ENCODE measurements around the gene ZSCAN5A.

The ZSCAN5A gene

DNA sequence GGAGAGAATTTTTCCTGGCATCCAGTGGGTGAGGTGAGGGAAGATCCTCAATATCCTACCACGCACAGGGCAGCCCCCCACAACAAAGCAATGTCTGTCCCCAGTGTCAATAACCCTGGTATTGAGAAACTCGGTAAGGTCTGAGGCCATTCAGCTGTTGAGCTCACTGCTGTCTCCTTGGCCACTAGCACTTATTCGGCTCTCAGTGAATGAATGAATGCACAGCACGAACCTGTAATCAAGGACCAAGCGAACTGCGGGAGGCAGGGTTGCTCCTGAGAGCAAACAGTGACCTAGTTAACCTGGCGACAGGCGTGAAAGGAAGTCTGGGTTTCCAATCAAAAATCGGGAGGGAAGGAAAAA, 640 bp downstream of the ZSCAN5A start:
- Histone ChIP-seq H3K27ac (ENCODE audit: low read depth, low read length) (peak overlapping the region; percentile 9), H3K27me3 (ENCODE audit: insufficient read depth, low read length, poor library complexity) (no peaks in the 10 kb centered on the region), H2BK15ac (replicated peaks; ENCODE audit: low read depth) (no peak overlapping the region), H3K4me2 (ENCODE audit: low read length) (peak overlapping the region; percentile 76), H2BK120ac (ENCODE audit: low read depth, low read length) (no peak overlapping the region), H4K5ac (ENCODE audit: low read length) (no peak overlapping the region), H4K8ac (ENCODE audit: low read depth, low read length) (no peak overlapping the region), H3K4me3 (ENCODE audit: low read length) (peak overlapping the region; percentile 83), H3K36me3 (ENCODE audit: control insufficient read depth, insufficient read depth, low read length) (no peaks in the 10 kb centered on the region), H3K56ac (ENCODE audit: low read length) (peak overlapping the region; percentile 85), H3K4me1 (ENCODE audit: control insufficient read depth, low read depth, low read length) (peaks cover 4% of the 10 kb centered on the region), H3K4ac (ENCODE audit: low read depth, low read length) (peak overlapping the region; percentile 57), H3K79me2 (ENCODE audit: control insufficient read depth, insufficient read depth, low read length) (no peaks in the 10 kb centered on the region), H3K9ac (ENCODE audit: low read length) (peak overlapping the region; percentile 81), H3K23ac (ENCODE audit: low read length) (no peak overlapping the region), H2BK5ac (ENCODE audit: low read length) (no peak overlapping the region), H3K18ac (ENCODE audit: low read length) (no peak overlapping the region), H2AK5ac (ENCODE audit: low read length) (no peak overlapping the region), H3K79me1 (ENCODE audit: low read length) (no peaks in the 10 kb centered on the region)
- DNase-seq = peak; percentile 83
- WGBS (ENCODE audit: extremely low coverage, insufficient coverage, low lambda C conversion rate) = no CpG with 5 or more reads among the region's 9 CpGs

DNA sequence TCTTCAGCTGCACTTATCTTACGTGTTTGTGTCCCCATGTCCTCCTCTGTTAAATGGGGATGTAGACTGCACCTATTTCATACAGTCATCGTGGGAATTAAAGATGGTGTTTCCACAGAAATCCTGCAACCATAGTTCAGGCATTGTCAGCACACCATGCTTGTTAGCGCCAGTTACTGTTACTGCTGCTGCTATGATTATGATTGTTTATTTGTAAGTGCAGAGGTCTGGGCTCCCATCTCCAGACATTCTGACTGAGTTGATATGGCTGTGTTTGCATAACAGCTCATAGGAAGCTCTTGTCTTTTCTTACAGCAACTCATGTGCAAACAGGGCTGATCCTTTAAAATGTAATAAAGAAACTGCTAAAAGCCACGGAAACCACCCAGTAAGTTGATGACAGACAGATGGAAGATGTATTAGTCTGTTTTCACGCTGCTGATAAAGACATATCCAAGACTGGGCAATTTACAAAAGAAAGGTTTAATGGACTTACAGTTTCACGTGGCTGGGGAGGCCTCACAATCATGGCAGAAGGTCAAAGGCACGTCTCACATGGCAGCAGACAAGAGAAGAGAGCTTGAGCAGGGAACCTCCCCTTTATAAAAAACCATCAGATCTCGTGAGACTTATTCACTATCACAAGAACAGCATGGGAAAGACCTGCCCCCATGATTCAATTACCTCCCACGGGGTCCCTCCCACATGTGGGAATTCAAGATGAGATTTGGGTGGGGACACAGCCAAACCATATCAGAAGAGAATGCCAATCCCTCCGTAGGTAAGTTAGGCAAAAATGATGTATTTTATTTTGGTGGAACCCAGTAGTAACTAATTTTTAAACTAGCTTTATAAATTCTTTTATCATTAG, 1.6 kb downstream of the ZSCAN5A start:
- H3K27ac ChIP-seq (ENCODE audit: low read depth, low read length) = no peak overlapping the region
- no peak for DNase-seq

DNA sequence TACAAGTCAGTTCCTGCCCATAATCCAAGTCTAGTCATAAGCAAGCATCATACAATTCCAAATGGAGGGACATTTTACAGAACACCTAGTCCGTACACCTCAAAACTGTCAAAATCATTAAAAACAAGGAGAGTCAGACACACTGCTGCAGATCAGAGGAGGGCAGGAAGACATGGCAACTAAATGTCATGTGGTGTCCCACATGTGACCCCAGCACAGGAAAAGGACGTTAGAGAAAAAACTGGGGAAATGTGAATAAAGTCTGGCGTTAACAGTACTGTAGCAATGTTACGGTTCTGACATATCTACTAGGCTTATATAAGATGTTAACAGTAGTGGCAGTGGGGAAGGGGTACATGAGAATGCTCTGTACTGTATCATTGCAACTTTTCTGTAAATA, 2.3 kb downstream of the ZSCAN5A start:
- Histone ChIP-seq H2BK120ac (ENCODE audit: low read depth, low read length) (no peak overlapping the region), H4K8ac (ENCODE audit: low read depth, low read length) (no peak overlapping the region), H3K4me2 (ENCODE audit: low read length) (no peak overlapping the region), H3K36me3 (ENCODE audit: control insufficient read depth, insufficient read depth, low read length) (no peaks in the 10 kb centered on the region), H2AK5ac (ENCODE audit: low read length) (no peak overlapping the region), H3K18ac (ENCODE audit: low read length) (no peak overlapping the region), H3K79me2 (ENCODE audit: control insufficient read depth, insufficient read depth, low read length) (no peaks in the 10 kb centered on the region), H3K23ac (ENCODE audit: low read length) (no peak overlapping the region), H3K56ac (ENCODE audit: low read length) (no peak overlapping the region), H4K5ac (ENCODE audit: low read length) (no peak overlapping the region), H3K27me3 (ENCODE audit: insufficient read depth, low read length, poor library complexity) (no peaks in the 10 kb centered on the region), H3K9ac (ENCODE audit: low read length) (no peak overlapping the region), H3K4ac (ENCODE audit: low read depth, low read length) (no peak overlapping the region), H3K27ac (ENCODE audit: low read depth, low read length) (no peak overlapping the region), H3K79me1 (ENCODE audit: low read length) (no peaks in the 10 kb centered on the region), H3K4me3 (ENCODE audit: low read length) (no peak overlapping the region), H2BK15ac (replicated peaks; ENCODE audit: low read depth) (no peak overlapping the region), H3K4me1 (ENCODE audit: control insufficient read depth, low read depth, low read length) (peaks cover 4% of the 10 kb centered on the region), H2BK5ac (ENCODE audit: low read length) (no peak overlapping the region)
- WGBS (ENCODE audit: extremely low coverage, insufficient coverage, low lambda C conversion rate) = no CpG with 5 or more reads among the region's 4 CpGs
- no peak for DNase-seq

More for the DNA sequence above, 1.6 kb downstream of the ZSCAN5A start:
- Histone ChIP-seq H3K79me2 (ENCODE audit: control insufficient read depth, insufficient read depth, low read length) (no peaks in the 10 kb centered on the region), H2BK120ac (ENCODE audit: low read depth, low read length) (no peak overlapping the region), H3K27me3 (ENCODE audit: insufficient read depth, low read length, poor library complexity) (no peaks in the 10 kb centered on the region), H3K4me3 (ENCODE audit: low read length) (no peak overlapping the region), H3K56ac (ENCODE audit: low read length) (no peak overlapping the region), H3K4me2 (ENCODE audit: low read length) (no peak overlapping the region), H2AK5ac (ENCODE audit: low read length) (no peak overlapping the region), H3K23ac (ENCODE audit: low read length) (no peak overlapping the region), H2BK15ac (replicated peaks; ENCODE audit: low read depth) (no peak overlapping the region), H2BK5ac (ENCODE audit: low read length) (no peak overlapping the region), H3K79me1 (ENCODE audit: low read length) (no peaks in the 10 kb centered on the region), H3K9ac (ENCODE audit: low read length) (no peak overlapping the region), H4K5ac (ENCODE audit: low read length) (no peak overlapping the region), H4K8ac (ENCODE audit: low read depth, low read length) (no peak overlapping the region), H3K4me1 (ENCODE audit: control insufficient read depth, low read depth, low read length) (peaks cover 4% of the 10 kb centered on the region), H3K4ac (ENCODE audit: low read depth, low read length) (no peak overlapping the region), H3K18ac (ENCODE audit: low read length) (no peak overlapping the region), H3K36me3 (ENCODE audit: control insufficient read depth, insufficient read depth, low read length) (no peaks in the 10 kb centered on the region)
- WGBS (ENCODE audit: extremely low coverage, insufficient coverage, low lambda C conversion rate) = no CpG with 5 or more reads among the region's 10 CpGs

DNA sequence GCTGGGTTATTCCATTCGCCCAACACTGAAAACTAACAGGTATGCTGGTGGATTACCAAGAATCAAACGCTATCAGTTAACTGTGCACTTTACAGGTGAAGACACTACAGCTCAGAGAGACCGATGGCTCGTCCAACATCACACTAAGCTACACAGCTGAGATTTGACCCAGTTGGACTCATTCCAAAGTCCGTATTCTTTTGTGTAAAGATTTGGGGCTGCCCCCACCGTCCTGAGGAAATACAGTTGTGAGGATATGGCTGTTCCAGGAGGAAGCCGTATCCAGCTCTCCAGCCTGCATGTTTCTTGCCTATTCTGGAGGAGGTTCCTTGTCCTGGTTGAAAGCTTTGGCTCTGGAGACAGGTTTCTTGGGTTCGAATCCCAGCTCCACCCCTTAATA, 4.2 kb downstream of the ZSCAN5A start:
- H3K18ac ChIP-seq (ENCODE audit: low read length) = no peak overlapping the region
- H3K23ac ChIP-seq (ENCODE audit: low read length) = no peak overlapping the region
- no peak overlapping the region for H4K5ac ChIP-seq (ENCODE audit: low read length)
- H3K27ac ChIP-seq (ENCODE audit: low read depth, low read length) = no peak overlapping the region
- DNase-seq = no peak
- no peaks in the 10 kb centered on the region for H3K27me3 ChIP-seq (ENCODE audit: insufficient read depth, low read length, poor library complexity)
- no peak overlapping the region for H2BK5ac ChIP-seq (ENCODE audit: low read length)
- H4K8ac ChIP-seq (ENCODE audit: low read depth, low read length) = no peak overlapping the region
- H2AK5ac ChIP-seq (ENCODE audit: low read length) = no peak overlapping the region
- no peak overlapping the region for H2BK15ac ChIP-seq (replicated peaks; ENCODE audit: low read depth)
- no peak overlapping the region for H2BK120ac ChIP-seq (ENCODE audit: low read depth, low read length)
- no CpG with 5 or more reads among the region's 8 CpGs for WGBS (ENCODE audit: extremely low coverage, insufficient coverage, low lambda C conversion rate)
- H3K4me1 ChIP-seq (ENCODE audit: control insufficient read depth, low read depth, low read length) = peaks cover under 1% of the 10 kb centered on the region
- H3K79me2 ChIP-seq (ENCODE audit: control insufficient read depth, insufficient read depth, low read length) = no peaks in the 10 kb centered on the region
- no peak overlapping the region for H3K4ac ChIP-seq (ENCODE audit: low read depth, low read length)
- H3K4me2 ChIP-seq (ENCODE audit: low read length) = no peak overlapping the region
- H3K56ac ChIP-seq (ENCODE audit: low read length) = no peak overlapping the region
- H3K36me3 ChIP-seq (ENCODE audit: control insufficient read depth, insufficient read depth, low read length) = no peaks in the 10 kb centered on the region
- H3K79me1 ChIP-seq (ENCODE audit: low read length) = no peaks in the 10 kb centered on the region
- no peak overlapping the region for H3K9ac ChIP-seq (ENCODE audit: low read length)
- H3K4me3 ChIP-seq (ENCODE audit: low read length) = no peak overlapping the region

DNA sequence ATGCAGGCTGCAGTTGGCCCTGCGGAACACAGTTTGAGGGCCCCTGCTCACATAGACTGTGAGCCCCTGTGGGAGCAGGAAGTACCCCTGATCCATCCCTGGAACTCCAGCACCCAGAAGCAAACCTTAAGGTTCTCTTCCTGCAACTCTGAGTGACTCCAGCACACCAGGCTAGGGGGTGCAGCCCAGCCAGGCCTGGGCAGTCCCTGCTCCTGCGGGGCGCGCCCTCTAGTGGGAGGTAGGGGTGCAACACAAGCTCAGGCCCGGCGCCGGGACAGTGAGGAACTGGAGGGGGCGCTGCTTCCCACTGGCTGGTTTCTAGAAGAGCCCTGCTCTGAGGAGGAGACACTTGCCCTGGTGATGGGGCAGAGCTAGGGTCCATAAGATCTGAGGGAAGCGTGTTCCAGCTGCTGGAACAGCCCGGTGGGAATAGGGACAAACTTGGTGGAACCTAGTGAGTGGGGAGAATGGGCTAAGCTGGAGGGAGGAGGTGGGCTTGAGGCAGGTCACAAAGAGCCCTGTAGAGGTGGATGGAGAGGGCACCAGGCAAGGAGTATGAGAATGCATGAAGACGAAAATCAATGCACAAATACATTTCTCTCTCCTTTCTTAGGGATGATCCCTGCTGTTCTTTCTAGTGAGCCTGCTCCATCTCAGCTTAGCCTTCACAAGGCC, 5.0 kb downstream of the ZSCAN5A start:
- peak; percentile 78 for DNase-seq
- H3K27ac ChIP-seq (ENCODE audit: low read depth, low read length) = no peak overlapping the region
- no CpG with 5 or more reads among the region's 11 CpGs for WGBS (ENCODE audit: extremely low coverage, insufficient coverage, low lambda C conversion rate)
- H4K5ac ChIP-seq (ENCODE audit: low read length) = no peak overlapping the region
- H3K36me3 ChIP-seq (ENCODE audit: control insufficient read depth, insufficient read depth, low read length) = no peaks in the 10 kb centered on the region
- H4K8ac ChIP-seq (ENCODE audit: low read depth, low read length) = no peak overlapping the region
- no peak overlapping the region for H3K4me3 ChIP-seq (ENCODE audit: low read length)
- H3K56ac ChIP-seq (ENCODE audit: low read length) = no peak overlapping the region
- no peak overlapping the region for H3K23ac ChIP-seq (ENCODE audit: low read length)
- H2BK15ac ChIP-seq (replicated peaks; ENCODE audit: low read depth) = no peak overlapping the region
- no peak overlapping the region for H2AK5ac ChIP-seq (ENCODE audit: low read length)
- no peaks in the 10 kb centered on the region for H3K79me1 ChIP-seq (ENCODE audit: low read length)
- H3K4me2 ChIP-seq (ENCODE audit: low read length) = no peak overlapping the region
- no peaks in the 10 kb centered on the region for H3K79me2 ChIP-seq (ENCODE audit: control insufficient read depth, insufficient read depth, low read length)
- H3K18ac ChIP-seq (ENCODE audit: low read length) = no peak overlapping the region
- H2BK120ac ChIP-seq (ENCODE audit: low read depth, low read length) = no peak overlapping the region
- no peak overlapping the region for H3K9ac ChIP-seq (ENCODE audit: low read length)
- no peak overlapping the region for H2BK5ac ChIP-seq (ENCODE audit: low read length)
- no peaks in the 10 kb centered on the region for H3K4me1 ChIP-seq (ENCODE audit: control insufficient read depth, low read depth, low read length)
- H3K4ac ChIP-seq (ENCODE audit: low read depth, low read length) = no peak overlapping the region
- H3K27me3 ChIP-seq (ENCODE audit: insufficient read depth, low read length, poor library complexity) = no peaks in the 10 kb centered on the region

Measured in mesendoderm (in vitro differentiated cells).